ENCODE data around the gene KCNJ6. TPM values are rescaled to one million over a fixed set of nuclear protein-coding genes. Genes with fewer than 3 reads are reported as not detected.

The KCNJ6 gene
- total RNA-seq, 1 donor from 2014 or later = 2.6 TPM

DNA sequence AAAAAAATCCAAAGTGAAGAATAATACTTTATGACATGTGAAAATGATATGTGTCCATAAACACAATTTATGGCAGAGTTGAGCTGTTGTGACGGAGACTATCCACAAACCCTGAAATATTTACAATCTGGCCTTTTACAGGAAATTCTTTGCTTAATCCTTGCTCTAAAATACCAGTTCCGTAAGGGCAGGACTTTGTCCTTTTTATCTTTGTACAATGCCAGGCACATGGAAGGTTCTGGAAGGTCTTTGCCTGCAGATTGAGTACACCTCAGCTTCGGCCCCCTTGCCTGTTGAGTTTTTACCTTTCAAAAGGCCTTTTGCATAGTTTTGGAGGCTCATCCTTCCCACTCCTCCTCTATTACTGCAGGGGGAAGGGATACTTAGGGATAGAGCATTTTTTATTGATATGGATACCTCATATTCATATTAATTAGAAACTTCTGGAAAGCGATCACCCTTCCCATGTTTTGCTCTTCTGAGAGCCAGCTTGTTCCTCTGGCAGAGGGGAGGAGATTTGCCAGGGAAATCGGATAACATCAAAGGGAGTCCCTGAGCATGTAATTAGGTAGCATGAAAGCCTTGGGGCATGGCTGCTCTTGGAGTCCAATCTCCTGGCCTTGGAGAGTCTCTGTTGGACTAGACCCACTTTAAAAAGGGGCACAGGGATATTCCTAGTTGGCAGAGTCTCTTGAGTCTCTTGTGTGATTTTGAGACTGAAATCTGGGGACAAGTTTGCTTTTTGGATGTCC, 217.1 kb downstream of the KCNJ6 start:
- H3K27me3 Mint-ChIP-seq (ENCODE audit: low read depth, unreplicated experiment) = peaks cover 8% of the 10 kb centered on the region
- no peak for FAIRE-seq
- H3K27ac ChIP-seq (ENCODE audit: low read depth, low read length) = no peak overlapping the region

DNA sequence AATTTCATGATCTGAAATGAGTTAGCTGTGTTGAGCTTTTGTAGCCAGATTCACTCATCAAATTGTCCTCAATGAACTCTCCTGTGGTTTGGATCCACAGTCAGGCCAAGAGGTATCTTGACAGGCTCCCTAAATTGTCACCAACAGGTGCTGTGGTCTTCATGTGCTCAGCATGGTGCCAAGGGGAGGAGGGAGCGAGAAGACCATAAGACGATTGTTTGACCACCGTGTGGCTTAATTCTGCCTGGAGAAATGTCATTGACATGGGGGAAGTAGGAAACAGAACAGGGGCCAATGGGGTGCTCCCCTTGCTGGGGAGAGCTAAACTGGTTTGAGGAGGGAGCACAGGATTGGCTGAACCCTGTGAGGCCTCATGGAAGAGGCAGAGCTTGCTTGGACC, 219.3 kb downstream of the KCNJ6 start:
- no peak overlapping the region for H2AFZ ChIP-seq (ENCODE audit: low read depth, low read length)
- peaks cover 1% of the 10 kb centered on the region for H3K9me3 Mint-ChIP-seq (ENCODE audit: unreplicated experiment)
- H3K9me3 ChIP-seq (ENCODE audit: insufficient read depth, low read depth, low read length) = no peaks in the 10 kb centered on the region
- no peaks in the 10 kb centered on the region for H4K20me1 ChIP-seq (ENCODE audit: insufficient read depth, low read length)
- H3K4me1 ChIP-seq (ENCODE audit: insufficient read depth, low read length) = no peaks in the 10 kb centered on the region
- no peak overlapping the region for H3K9ac ChIP-seq (ENCODE audit: low read length)
- H3K36me3 Mint-ChIP-seq (ENCODE audit: low read depth, unreplicated experiment) = peaks cover 4% of the 10 kb centered on the region
- TF ChIP-seq, protein P1, sequence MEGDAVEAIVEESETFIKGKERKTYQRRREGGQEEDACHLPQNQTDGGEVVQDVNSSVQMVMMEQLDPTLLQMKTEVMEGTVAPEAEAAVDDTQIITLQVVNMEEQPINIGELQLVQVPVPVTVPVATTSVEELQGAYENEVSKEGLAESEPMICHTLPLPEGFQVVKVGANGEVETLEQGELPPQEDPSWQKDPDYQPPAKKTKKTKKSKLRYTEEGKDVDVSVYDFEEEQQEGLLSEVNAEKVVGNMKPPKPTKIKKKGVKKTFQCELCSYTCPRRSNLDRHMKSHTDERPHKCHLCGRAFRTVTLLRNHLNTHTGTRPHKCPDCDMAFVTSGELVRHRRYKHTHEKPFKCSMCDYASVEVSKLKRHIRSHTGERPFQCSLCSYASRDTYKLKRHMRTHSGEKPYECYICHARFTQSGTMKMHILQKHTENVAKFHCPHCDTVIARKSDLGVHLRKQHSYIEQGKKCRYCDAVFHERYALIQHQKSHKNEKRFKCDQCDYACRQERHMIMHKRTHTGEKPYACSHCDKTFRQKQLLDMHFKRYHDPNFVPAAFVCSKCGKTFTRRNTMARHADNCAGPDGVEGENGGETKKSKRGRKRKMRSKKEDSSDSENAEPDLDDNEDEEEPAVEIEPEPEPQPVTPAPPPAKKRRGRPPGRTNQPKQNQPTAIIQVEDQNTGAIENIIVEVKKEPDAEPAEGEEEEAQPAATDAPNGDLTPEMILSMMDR (IDR thresholded peaks at IDR 0.05; ENCODE audit: insufficient read depth, low read depth, low read length) = no peak
- TF ChIP-seq EZH2 (IDR thresholded peaks at IDR 0.05; ENCODE audit: insufficient read depth, low read length) = no peak
- no peak overlapping the region for H3K27ac ChIP-seq (ENCODE audit: low read depth, low read length)
- peaks cover 8% of the 10 kb centered on the region for H3K27me3 Mint-ChIP-seq (ENCODE audit: low read depth, unreplicated experiment)
- H3K36me3 ChIP-seq (ENCODE audit: insufficient read depth, low read length) = no peaks in the 10 kb centered on the region
- H3K4me3 Mint-ChIP-seq (ENCODE audit: unreplicated experiment) = no peak overlapping the region
- no peak overlapping the region for H3K4me2 ChIP-seq (ENCODE audit: low read length)
- FAIRE-seq (no peak), DNase-seq (ENCODE audit: low read depth) (no peak)
- no peak overlapping the region for H3K27ac Mint-ChIP-seq (ENCODE audit: unreplicated experiment)
- H3K79me2 ChIP-seq (ENCODE audit: insufficient read depth, low read length) = no peaks in the 10 kb centered on the region
- H3K4me1 Mint-ChIP-seq (ENCODE audit: low read depth, unreplicated experiment) = no peaks in the 10 kb centered on the region
- H3K4me3 ChIP-seq (ENCODE audit: insufficient read depth, low read depth, low read length) = no peak overlapping the region
- peaks cover 6% of the 10 kb centered on the region for H3K27me3 ChIP-seq (ENCODE audit: insufficient read depth, low read length)

More for the DNA sequence above, 217.1 kb downstream of the KCNJ6 start:
- no peak for DNase-seq (ENCODE audit: low read depth)
- H3K36me3 ChIP-seq (ENCODE audit: insufficient read depth, low read length) = no peaks in the 10 kb centered on the region
- TF ChIP-seq, protein P1 (IDR thresholded peaks at IDR 0.05; ENCODE audit: insufficient read depth, low read depth, low read length) = no peak
- no peak for TF ChIP-seq EZH2 (IDR thresholded peaks at IDR 0.05; ENCODE audit: insufficient read depth, low read length)
- H3K4me1 ChIP-seq (ENCODE audit: insufficient read depth, low read length) = no peaks in the 10 kb centered on the region
- Mint-ChIP-seq H3K4me1 (ENCODE audit: low read depth, unreplicated experiment) (no peaks in the 10 kb centered on the region), H3K27ac (ENCODE audit: unreplicated experiment) (no peak overlapping the region), H3K9me3 (ENCODE audit: unreplicated experiment) (peaks cover 1% of the 10 kb centered on the region), H3K4me3 (ENCODE audit: unreplicated experiment) (no peak overlapping the region), H3K36me3 (ENCODE audit: low read depth, unreplicated experiment) (peaks cover 4% of the 10 kb centered on the region)
- H4K20me1 ChIP-seq (ENCODE audit: insufficient read depth, low read length) = no peaks in the 10 kb centered on the region
- H3K9me3 ChIP-seq (ENCODE audit: insufficient read depth, low read depth, low read length) = no peaks in the 10 kb centered on the region
- H3K4me3 ChIP-seq (ENCODE audit: insufficient read depth, low read depth, low read length) = no peak overlapping the region
- H3K9ac ChIP-seq (ENCODE audit: low read length) = no peak overlapping the region
- peaks cover 13% of the 10 kb centered on the region for H3K27me3 ChIP-seq (ENCODE audit: insufficient read depth, low read length)
- H3K4me2 ChIP-seq (ENCODE audit: low read length) = no peak overlapping the region
- H3K79me2 ChIP-seq (ENCODE audit: insufficient read depth, low read length) = no peaks in the 10 kb centered on the region
- H2AFZ ChIP-seq (ENCODE audit: low read depth, low read length) = no peak overlapping the region

DNA sequence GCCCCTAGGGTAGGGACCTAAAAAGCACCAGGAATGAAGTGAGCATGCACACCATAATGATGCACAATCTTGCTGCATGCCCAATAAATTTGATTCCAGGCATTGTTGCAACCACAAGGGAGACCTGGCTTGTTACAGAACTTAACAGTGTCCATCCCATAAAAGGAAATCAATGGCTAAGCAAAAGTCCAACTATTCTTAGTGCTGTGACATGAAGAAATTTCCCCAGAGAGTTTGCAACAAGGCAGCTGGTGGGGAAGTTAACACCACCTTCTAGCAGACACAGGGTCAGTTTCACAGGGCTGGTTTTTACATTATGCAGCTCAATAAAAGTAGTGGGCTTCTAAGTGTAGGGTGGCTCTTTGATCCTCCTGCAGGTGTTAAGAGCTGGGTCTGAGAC, 221.1 kb downstream of the KCNJ6 start:
- Histone ChIP-seq H2AFZ (ENCODE audit: low read depth, low read length) (no peak overlapping the region), H3K36me3 (ENCODE audit: insufficient read depth, low read length) (no peaks in the 10 kb centered on the region), H3K9ac (ENCODE audit: low read length) (no peak overlapping the region), H3K4me1 (ENCODE audit: insufficient read depth, low read length) (no peaks in the 10 kb centered on the region), H3K79me2 (ENCODE audit: insufficient read depth, low read length) (no peaks in the 10 kb centered on the region), H3K27ac (ENCODE audit: low read depth, low read length) (no peak overlapping the region), H3K9me3 (ENCODE audit: insufficient read depth, low read depth, low read length) (no peaks in the 10 kb centered on the region), H3K27me3 (ENCODE audit: insufficient read depth, low read length) (peaks cover 4% of the 10 kb centered on the region), H3K4me2 (ENCODE audit: low read length) (no peak overlapping the region), H3K4me3 (ENCODE audit: insufficient read depth, low read depth, low read length) (no peak overlapping the region), H4K20me1 (ENCODE audit: insufficient read depth, low read length) (no peaks in the 10 kb centered on the region)
- Mint-ChIP-seq H3K27me3 (ENCODE audit: low read depth, unreplicated experiment) (peaks cover 8% of the 10 kb centered on the region), H3K4me3 (ENCODE audit: unreplicated experiment) (no peak overlapping the region), H3K9me3 (ENCODE audit: unreplicated experiment) (peaks cover 1% of the 10 kb centered on the region), H3K4me1 (ENCODE audit: low read depth, unreplicated experiment) (no peaks in the 10 kb centered on the region), H3K36me3 (ENCODE audit: low read depth, unreplicated experiment) (peaks cover 4% of the 10 kb centered on the region), H3K27ac (ENCODE audit: unreplicated experiment) (no peak overlapping the region)
- DNase-seq (ENCODE audit: low read depth) (no peak), FAIRE-seq (no peak)
- TF ChIP-seq EZH2 (IDR thresholded peaks at IDR 0.05; ENCODE audit: insufficient read depth, low read length) = no peak
- TF ChIP-seq, protein P1 (IDR thresholded peaks at IDR 0.05; ENCODE audit: insufficient read depth, low read depth, low read length) = no peak

Data from astrocyte (in vitro differentiated cells and primary cell).